SHP77 treated with DMSO at 0.1 percent for 48 hours (cell line): Measurements from ENCODE around the gene PAQR5.
"Not testable (repeated sequence)": the region's sequence is repeated elsewhere in the genome, so short reads cannot be mapped to it uniquely, and the experiment has no call there.

ENCODE experiments used
- DNase-seq: peaks from one replicate; lab custom pipeline; 2025; lab: John Stamatoyannopoulos, UW

PAQR5 gene

GRCh38 chr15:69298697-69299441 is at the start of gene PAQR5:
Gene PAQR5, plus strand, starts transcription at chr15:69298912. Its CDS starts 61,169 bp downstream, at chr15:69360081.
- DNase-seq, result no peak

GRCh38 chr15:69253156-69253555 is 45.6 kb upstream of the PAQR5 start:
- no peak for DNase-seq

GRCh38 chr15:69265347-69265955 is 33.3 kb upstream of the PAQR5 start:
- DNase-seq, result peak; percentile 18

- no peak for DNase-seq
Measured at GRCh38 chr15:69271217-69271616, 27.5 kb upstream of the PAQR5 start.

- no peak for DNase-seq
Measured at GRCh38 chr15:69272139-69272538, 26.6 kb upstream of the PAQR5 start.

- DNase-seq, result no peak
Measured at GRCh38 chr15:69272891-69273290, 25.8 kb upstream of the PAQR5 start.

GRCh38 chr15:69275074-69275670 is 23.5 kb upstream of the PAQR5 start:
- no peak for DNase-seq

GRCh38 chr15:69275933-69276560 is 22.7 kb upstream of the PAQR5 start:
- DNase-seq, result no peak

GRCh38 chr15:69277316-69277715 is 21.4 kb upstream of the PAQR5 start:
- no peak for DNase-seq

GRCh38 chr15:69279636-69280035 is 19.1 kb upstream of the PAQR5 start:
- no peak for DNase-seq

- no peak for DNase-seq
Measured at GRCh38 chr15:69280783-69281182, 17.9 kb upstream of the PAQR5 start.

GRCh38 chr15:69282104-69282743 is 16.5 kb upstream of the PAQR5 start:
- DNase-seq, result no peak

- no peak for DNase-seq
Measured at GRCh38 chr15:69285834-69286233, 12.9 kb upstream of the PAQR5 start.

GRCh38 chr15:69288011-69288410 is 10.7 kb upstream of the PAQR5 start:
- no peak for DNase-seq

GRCh38 chr15:69288531-69289341 is 10.0 kb upstream of the PAQR5 start:
- no peak for DNase-seq

GRCh38 chr15:69289342-69290146 is 9.2 kb upstream of the PAQR5 start:
- DNase-seq, result no peak

GRCh38 chr15:69290346-69291164 is 8.2 kb upstream of the PAQR5 start:
- DNase-seq, result no peak

GRCh38 chr15:69291651-69292050 is 7.1 kb upstream of the PAQR5 start:
- DNase-seq, result not testable (repeated sequence)

- no peak for DNase-seq
Measured at GRCh38 chr15:69292826-69293420, 5.8 kb upstream of the PAQR5 start.
